MM.1S (cell line): Measurements from ENCODE around the gene ITIH6.

ENCODE experiments used
- CTCF ChIP-seq: fragments of 300-600 bp; sonication (generic); IDR thresholded peaks from 2 replicates; pipeline ENCODE4 v1.5.1; 2016; ENCODE audit warnings: antibody characterized with exemption, low read length, mixed read lengths
- EZH2phosphoT487 ChIP-seq: fragments of 300-600 bp; sonication (generic); IDR thresholded peaks from 2 replicates; pipeline ENCODE4 v1.6.1; 2018; ENCODE audit warnings: antibody characterized with exemption, low read length

- no peak for TF ChIP-seq EZH2phosphoT487
- no peak for TF ChIP-seq CTCF
These were observed 50.2 kb downstream of the ITIH6 start for GRCh38 chrX:54747733-54748393.
